Body of pancreas (tissue), 4 donors: Measurements from ENCODE around the gene RSRC1.

Experiments used
- CTCF ChIP-seq, 7 experiments: fragments of 450-650 bp in 4 of 7; fragments of 200-600 bp in 3 of 7; sonication (generic) in 3 of 7; IDR thresholded peaks; one replicate each; pipeline ENCODE4 v1.5.1; 2016 to 2019; ENCODE audit warnings: antibody characterized with exemption in 7 of 7
- POLR2A ChIP-seq, 3 donors: fragments of 450-650 bp; IDR thresholded peaks; one replicate each; pipeline ENCODE4 v1.6.1; 2016; ENCODE audit warnings: antibody characterized with exemption in 3 of 3, mild to moderate bottlenecking in 2 of 3

- no peak for TF ChIP-seq CTCF (IDR thresholded peaks at IDR 0.05)
- TF ChIP-seq POLR2A (IDR thresholded peaks at IDR 0.05) = no peak
Observed at GRCh38 chr3:158443632-158444031, 333.7 kb downstream of the RSRC1 start.
